GM19324 (cell line): Measurements from ENCODE around the gene MSI2.

Source experiments
- ATAC-seq: cut with Tn5 transposase; IDR thresholded peaks from one replicate; pipeline ENCODE4 v1.9.1; 2021; ENCODE audit warnings: mild to moderate bottlenecking, moderate library complexity; ENCODE audit not compliant: unreplicated experiment, low FRiP score

Gene MSI2

DNA sequence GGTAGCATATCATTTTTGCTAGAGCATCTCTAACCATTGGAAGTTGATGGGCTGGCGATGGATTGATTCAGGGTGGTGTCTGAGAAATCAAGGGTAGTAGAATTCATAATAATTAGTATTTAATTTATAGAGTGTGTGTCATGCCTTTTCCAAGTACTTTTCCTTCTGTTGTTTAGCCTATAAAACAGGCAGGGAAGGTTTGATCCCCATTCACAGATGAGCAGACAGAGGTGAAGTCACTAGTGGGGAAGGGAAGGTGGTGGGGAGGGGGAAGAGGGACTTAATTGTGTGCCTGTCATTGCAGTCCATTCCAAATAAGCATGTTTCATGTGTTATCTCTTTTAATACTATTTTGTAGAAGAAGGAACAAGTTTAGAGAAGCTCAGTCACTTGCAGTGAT, 131.3 kb downstream of the MSI2 start:
- ATAC-seq = no peak

DNA sequence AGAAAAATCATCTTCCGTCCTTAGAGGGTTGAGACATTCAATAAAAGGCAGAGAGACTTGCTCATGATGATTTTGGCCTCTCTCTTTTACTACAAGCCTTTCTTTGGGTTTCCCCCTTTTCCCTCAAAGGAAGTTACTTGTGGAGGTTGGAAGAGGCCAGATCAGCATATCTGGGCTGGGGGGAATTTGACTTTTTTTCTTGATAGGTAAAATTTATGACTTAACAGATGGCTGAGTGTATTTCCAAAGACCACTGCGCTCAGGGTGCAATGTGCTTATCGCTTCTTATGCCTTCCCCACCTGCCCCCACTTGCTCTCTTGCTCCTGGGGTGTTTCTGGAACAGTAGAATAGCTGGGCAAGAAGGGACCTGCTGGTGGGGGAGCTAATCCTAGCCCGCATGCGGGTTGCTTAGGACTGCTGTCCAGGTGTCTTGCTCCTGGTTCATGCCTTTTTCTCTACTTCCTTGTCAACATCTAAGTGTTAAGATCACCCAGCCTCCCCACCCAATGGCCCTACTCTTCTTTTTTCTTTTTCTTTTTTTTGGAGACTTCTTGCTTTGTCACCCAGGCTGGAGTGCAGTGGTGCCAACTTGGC, 131.9 kb downstream of the MSI2 start:
- no peak for ATAC-seq

DNA sequence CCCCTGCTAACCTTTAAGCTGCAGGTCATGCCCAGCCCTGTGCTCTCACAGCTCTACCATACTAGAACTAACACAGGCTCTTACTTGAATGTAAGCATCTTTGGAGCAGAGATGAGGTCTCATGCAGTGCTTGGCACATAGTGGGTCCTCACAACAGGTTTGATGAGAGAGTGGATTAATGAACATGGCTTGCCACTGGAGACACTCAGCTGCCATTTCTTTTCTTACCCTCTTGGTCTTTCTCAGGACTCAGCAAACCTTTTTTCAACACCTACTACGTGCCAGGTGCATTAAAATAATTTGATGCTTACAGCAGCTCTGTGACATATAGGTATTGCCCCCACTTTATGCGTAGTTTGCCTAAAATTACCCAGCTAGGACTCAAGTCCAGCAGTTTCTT, 133.2 kb downstream of the MSI2 start:
- no peak for ATAC-seq

- no peak for ATAC-seq
Measured at GRCh38 chr17:57391076-57391825, 134.9 kb downstream of the MSI2 start.

DNA sequence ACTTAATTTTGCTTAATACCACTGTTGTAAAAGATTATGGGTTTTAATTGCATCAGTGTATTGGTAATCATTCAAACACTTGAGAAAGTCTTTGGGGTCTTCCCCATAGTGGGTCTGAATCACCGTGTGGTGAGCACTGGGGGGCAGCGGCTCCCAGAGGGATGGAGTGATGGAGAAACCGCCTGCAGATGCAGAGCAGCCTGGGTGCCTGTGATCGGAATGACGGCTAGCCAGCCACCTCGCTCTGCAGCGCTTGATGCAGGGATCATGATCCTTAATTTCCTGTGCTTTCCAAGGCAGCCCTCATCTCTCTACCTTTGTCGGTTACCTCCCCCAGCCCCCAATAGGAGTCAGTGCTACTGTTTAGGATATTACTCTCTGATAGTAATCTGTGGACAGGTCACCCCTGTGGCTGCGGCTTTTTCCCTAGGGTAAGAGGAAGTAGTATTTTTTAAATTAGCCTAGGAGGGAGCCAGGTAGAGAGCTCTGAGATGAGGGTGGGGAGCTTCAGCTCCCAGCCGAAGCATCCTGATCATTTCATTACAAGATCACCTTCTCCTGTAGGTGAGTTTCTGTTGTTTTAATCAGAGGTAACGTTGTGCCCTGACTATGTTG, 135.6 kb downstream of the MSI2 start:
- ATAC-seq = no peak

DNA sequence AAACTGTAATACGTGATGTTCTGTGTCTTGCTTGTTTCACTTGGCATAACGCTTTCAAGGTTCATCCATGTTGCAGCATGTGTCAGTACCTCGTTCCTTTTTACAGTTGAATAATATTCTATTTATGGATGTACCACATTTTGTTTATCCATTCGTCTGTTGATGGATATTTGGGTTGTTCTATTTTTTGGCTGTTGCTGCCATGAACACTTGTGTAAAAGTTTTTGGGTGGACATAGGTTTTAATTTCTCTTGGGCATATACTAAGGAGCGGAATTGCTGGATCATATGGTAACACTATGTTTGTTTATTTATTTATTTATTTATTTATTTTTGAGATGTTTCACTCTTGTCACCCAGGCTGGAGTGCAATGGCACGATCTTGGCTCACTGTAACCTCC, 137.0 kb downstream of the MSI2 start:
- no peak for ATAC-seq

- ATAC-seq = no peak
Measured at GRCh38 chr17:57394375-57394774, 138.1 kb downstream of the MSI2 start.

- no peak for ATAC-seq
Measured at GRCh38 chr17:57395721-57396321, 139.5 kb downstream of the MSI2 start.

GRCh38 chr17:57396511-57396921, 140.2 kb downstream of the MSI2 start:
- ATAC-seq = no peak

GRCh38 chr17:57397402-57397801, 141.1 kb downstream of the MSI2 start:
- no peak for ATAC-seq

- ATAC-seq = no peak
Measured at GRCh38 chr17:57399690-57400089, 143.4 kb downstream of the MSI2 start.

GRCh38 chr17:57400648-57401047, 144.3 kb downstream of the MSI2 start:
- no peak for ATAC-seq

DNA sequence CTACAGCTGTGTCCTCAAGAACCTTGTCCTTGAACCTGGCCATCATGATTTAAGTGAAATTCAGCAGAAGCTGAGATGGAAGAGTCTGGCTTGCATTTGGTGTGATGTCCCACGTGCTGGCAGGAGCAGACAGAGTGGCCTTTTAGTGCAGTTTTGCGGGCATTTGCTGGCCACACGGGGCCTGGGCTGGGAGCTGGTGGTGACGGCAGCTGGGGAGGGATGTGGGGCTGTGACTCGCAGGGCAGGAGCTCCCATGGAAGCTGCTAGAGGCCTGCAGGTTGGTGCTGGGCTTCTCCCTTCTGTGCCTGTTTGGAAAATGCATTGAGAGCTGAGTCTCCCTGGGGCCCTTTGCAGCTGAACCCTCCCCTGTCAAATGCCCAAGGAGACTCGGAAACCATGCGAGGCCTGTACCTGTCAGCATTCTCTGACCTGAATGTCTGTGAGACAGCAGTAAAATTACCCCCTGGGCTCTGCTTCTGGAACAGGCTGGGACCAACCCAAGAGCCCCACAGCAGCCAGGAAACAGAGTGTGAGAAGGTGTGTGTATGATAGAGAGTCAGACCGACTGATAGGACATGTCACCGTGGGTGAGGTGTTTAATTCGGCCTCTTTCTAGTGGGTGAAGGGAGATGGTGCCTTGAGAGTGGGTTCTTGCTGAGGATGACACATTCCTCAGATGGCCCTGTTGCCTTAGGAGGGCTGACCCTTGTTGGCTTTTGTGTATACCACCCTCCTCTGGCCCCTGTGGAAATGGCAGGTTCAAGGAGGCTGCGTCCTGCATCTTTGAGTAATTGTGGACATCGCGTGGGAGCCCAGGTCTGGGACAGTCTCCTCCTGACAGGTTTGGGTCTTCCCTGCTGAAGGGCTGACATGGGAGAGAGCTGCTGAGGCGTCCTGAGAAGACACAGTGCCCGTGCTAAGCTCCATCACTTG, 145.5 kb downstream of the MSI2 start:
- no peak for ATAC-seq

- no peak for ATAC-seq
Measured at GRCh38 chr17:57402681-57403180, 146.4 kb downstream of the MSI2 start.

GRCh38 chr17:57403236-57403635, 146.9 kb downstream of the MSI2 start:
- ATAC-seq = no peak

- no peak for ATAC-seq
Measured at GRCh38 chr17:57404073-57404472, 147.8 kb downstream of the MSI2 start.

GRCh38 chr17:57404795-57405490, 148.6 kb downstream of the MSI2 start:
- ATAC-seq = no peak

GRCh38 chr17:57405491-57406072, 149.3 kb downstream of the MSI2 start:
- ATAC-seq = no peak
